GM18909 (cell line): ENCODE measurements around the gene MRGPRG.

Source experiments
- ATAC-seq: cut with Tn5 transposase; IDR thresholded peaks from one replicate; pipeline ENCODE4 v1.9.1; 2021; ENCODE audit warnings: mild to moderate bottlenecking; ENCODE audit not compliant: unreplicated experiment, poor library complexity

Gene MRGPRG

DNA sequence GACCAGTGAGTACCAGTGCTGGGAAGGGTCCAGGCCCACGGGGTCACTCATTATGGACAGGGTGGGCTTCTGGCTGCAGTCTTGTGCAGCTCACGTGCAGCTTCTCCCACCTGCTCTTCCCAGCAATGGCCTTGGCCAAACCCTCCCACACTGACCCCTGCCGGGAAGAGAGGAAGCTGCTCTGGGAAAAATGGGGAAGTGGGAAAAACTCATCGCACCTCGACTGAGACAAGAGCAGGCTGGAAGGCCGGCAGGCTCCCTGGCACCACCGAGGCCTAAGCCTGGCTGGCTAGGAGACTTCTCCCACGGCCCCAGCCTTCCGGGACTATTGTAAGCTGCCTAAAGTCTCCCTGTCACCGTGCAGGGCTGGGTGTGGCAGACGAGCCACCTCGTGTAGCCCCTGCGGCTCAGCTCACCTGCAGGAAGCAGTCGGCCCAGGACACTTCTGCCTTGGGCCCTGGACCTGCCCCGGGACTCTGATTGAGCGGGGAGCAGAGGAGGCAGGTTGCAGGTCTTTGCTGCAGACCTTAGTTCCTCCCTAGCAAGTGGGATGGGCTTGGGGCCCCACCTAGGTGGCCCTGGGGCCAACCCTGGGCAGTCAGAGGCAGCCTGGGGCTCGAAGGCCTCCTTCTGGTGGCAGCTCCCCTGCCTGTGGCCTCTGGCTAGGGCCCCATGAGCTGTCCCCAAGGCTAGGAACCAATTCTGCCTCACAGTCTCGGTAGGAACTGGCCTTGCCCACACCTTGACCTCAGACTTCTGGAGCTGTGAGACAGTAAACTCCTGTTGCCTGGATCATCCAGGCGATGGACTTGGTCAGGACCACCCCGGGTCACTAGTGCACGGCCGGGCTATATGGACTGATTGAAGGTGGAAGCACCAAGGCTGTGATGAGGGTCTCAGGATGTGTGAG lies 23.1 kb downstream of the MRGPRG start:
- ATAC-seq, result no peak

DNA sequence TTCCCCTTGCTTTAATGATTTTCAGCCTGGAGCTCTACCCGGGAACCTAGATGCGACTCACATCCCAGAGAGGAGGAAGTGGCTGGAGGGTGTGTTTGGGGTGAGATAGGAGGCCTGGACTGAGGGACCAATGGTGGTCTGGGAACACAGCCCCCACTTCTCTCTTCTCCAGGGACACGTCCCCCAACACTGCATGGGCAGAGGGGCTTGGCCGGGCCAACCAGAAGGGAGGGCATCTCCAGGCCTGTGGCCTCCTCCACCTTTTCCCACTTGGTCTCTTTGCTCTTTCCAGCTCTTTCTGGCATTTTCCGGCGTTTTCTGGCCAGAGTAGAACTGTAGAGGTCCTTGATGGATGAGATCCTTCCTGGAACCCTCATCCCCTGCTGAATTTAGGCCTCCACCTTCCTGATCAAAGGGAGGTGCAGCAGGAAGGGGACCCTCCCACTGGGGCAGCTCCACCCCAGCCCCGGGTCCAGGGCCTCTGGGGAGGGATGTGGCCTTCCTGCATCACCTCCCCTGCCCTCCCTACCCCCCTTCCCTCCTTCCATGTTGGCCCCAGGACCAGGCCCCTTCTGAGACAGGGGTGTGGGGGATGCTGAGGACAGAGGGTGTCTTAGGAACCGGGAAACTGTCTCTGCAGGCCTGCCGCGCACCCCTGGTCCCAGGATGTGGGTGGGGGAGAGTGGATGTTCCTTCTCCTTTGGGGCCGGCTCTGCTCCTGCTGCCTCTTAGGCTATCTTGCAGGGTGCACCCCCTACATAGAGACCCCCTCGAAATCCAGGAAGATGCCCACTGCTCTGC lies 24.4 kb downstream of the MRGPRG start:
- no peak for ATAC-seq

DNA sequence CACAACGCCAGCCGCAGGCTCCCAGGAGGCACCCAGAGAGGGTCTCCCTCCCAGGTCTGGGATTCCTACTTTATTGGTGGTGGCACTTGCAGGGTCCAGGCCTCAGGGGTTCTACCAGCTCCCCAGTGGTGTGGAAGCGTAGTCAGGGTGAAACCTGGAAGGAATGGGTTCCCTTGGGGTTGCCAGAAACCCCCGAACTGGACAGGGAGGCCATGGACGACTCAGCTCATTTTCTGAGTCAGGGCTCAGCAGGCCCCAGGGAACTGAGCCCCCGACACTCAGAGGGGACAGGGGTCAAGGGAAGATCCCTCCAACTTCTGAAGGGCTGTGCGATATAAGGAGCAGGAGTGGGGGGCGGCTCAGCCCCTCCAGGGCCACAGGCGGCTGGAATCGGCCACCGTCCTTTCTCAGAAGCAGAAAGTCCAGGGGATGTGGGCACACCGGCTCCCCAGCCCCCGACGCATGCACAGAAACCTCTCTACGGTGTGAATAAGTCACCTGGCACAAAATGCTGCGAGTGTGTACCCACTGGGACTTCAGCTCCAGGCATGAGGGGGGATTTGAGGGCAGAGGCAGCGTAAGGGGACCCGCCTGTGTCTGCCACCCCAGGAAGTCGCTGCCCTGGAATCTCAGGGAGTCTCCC lies 25.1 kb downstream of the MRGPRG start:
- no peak for ATAC-seq

DNA sequence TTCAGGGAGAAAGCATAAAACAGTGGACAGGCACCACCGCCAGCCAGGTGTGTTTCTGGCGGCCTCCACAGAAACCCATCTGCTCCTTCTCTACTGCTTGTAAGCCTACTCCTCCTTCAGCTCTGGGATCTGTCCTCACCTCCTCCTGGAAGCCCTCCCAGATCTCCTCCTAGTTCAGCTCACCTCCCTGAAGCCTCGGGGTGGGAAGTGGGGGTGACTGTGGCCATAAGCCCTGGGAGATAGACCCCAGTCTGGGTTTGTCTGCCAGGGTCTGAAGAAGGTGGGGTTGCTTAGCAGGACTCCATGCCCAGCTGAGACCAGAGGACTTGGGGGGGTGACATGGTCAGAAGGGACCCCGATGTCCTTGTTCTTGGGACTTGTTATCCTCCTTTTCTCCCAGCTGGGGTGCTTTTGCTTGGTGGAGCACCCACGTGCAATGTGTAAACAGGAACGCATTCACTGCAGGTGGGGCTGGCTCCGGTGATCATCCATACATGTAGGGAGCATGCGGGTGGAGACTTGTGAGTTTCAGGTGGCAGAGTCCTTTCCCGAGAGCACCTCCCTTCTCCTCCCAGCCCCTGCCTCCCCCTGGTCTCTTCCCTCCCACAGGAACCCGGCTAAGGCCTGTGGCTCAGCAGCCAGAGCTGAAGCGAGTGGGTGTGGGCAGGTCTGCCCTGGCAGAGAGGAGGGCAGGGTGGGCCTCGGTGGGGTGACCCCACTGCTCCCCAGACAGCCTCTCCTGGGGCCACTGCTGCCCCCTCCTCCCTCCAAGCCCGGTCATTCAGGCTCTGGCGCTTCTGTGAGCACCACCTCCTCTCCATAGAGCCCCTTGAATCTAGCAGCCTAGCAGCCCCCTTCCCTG lies 25.9 kb downstream of the MRGPRG start:
- ATAC-seq, result no peak

DNA sequence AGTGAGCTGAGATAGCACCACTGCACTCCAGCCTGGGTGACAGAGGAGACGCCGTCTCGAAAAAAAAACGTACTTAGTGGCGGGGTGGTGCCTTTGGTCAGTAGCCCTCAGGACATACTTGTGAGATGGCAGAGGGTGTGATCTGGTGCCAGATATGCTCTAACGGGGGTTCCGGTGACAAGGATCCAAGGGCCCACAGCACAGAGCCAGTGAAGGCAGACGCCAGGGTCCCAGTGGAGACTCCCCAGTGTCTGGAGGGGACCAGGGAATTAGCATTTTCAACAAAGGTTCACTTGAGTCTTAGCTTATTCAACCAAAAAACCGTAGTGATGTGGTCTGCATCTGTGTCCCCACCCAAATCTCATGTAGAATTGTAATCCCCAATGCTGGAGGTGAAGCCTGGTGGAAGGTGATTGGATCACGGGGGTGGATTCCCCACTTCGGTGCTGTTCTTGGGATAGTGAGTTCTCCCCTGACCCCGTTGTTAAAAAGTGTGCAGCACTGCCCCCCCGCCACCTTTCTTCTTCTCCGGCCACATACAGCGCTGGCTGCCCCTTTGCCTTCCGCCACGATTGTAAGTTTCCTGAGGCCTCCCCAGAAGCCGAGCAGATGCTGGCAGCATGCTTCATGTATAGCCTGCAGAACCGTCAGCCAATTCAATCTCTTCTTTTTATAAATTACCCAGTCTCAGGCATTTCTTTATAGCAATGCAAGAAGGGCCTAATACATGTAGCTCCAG lies 26.9 kb downstream of the MRGPRG start:
- ATAC-seq, result no peak

DNA sequence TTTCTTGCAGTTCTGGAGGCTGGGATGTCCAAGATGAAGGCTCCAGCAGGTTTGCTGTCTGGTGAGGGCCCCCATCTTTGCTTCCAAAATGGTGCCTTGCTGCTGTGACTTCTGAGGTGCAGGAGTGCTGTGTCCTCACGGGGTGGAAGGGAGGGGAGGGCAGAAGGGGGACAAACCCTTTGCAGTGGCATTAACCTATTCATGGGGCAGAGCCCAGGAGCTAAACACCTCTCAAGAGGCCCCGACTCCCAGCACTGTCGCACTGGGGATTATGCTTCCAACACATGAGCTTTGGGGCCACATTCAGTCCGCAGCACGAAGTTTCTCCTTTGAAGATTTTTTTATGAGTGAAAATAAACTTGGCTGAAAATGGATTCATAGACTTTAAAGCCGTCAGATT lies 28.0 kb downstream of the MRGPRG start:
- ATAC-seq, result no peak

DNA sequence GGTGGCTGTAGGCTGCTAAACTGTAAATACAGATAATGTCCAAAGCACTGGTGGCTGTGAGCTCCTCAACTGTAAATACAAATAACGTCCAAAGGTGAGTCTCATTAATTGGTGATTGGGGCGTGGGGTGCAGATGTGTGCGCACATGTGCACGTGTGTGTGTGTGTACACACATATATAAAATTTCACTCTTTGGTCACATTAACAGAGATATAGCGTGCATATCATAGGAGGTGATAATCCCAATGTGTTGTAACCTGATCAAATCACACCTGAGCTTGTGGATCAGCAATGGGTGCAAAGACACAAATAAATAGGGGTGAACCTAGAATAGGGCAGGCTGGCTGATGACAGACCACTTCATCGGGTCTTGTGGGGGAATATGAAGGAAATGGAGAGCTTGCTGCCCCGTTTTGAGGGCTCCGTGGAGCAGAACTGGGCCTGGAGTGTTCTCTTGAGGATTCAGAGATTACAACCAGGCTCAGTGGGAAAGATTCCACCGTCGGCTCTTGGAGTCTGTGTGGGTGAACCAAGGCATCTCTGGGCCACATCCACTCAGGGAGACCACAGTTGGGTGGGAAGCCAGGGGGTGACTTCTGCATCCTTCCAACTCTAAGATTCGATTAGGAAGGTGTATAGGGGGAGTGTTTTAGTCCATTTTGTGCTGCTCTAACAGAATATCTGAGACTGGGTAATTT lies 28.6 kb downstream of the MRGPRG start:
- no peak for ATAC-seq

DNA sequence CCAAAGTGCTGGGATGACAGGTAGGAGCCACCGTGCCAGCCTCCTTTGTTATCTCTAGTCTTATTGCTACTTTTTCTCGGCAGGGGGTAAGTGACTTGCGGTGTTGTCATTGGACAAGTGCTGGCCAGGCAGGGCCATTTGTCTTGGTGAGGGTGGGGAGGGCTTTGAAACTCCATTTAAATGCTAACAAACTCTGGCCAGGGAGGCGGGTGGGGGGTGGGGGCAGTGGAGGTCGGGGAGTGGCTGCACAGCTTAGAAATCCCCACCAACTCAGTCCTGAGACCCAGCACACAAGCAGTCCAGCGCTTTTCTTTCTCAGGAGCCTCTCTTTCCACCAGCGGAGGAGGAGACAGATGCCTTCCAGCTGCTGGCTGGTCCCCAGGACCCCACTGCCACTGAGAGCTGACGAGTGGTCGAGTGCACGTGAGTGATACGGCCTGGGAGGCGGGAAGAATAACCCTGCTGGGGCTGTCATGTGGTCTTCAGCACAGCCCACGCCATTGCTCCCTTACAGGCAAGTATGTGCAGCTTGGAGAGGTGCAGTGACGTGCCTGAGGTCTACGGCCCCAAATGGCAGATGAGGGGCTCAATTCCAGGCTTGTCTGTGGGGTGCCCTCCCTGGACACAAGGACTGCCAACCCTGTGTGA lies 29.3 kb downstream of the MRGPRG start:
- ATAC-seq, result no peak

DNA sequence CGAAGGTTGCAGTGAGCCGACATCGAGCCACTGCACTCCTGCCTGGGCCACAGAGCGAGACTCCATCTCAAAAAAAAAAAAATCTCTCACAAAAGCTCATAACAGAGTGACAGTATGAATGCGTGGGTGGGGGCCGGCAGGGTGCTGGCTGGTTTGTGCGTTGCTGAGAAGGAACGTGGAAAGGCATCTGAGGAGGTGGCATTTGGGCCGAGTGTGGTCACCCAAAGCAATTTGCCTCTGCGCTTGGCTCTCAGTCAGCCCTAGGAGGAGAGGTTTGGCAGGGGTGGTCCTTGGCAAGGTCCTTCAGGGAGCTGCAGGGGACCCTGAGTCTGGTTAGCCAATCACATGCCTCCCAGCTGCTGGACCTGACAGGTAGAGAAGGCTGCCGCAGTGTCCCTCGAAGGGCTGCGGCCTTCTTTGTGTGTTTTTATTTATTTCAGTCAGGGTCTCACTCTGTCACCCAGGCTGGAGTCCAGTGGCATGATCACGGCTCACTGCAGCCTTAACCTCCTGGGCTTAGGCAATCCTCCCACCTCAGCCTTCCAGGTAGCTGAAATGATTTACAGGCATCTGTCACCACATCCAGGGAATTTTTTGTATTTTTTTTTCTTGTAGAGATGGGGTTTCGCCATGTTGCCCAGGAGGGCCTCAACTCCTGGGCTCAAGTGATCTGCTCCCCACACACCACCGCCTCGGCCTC lies 30.0 kb downstream of the MRGPRG start:
- no peak for ATAC-seq

DNA sequence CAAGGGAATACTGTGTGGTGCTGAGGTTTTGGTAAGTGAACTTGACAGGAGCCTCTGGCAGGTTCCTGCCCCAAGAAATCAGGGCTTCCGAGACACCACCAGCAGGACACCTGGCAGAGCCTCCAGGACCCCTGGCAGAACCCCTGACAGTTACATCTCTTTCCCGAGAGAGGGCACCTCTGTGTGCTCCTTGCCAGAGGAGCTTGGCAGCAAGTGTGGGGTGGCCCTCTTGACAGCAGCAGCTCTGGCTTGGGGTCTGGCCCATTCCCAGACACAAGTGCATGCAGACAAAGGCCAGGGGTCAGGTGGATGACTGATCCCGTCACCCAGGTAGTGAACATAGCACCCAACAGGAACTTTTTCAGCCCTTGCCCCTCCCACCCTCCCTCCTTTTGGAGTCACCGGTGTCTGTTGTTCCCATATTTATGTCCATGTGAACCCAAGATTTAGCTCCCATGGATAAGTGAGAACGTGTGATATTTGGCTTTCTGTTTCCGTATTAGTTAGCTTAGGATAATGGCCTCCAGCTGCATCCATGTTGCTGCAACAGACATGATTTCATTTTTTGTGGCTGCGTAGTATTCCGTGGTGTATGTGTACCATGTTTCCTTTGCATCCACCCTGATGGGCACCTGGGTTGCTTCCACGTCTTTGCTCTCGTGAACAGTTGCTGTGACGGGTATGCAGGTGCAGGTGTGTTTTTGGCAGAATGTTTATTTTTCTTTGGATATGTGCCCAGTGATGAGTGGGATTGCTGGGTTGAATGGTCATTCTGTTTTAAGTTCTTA lies 32.3 kb downstream of the MRGPRG start:
- ATAC-seq, result no peak

DNA sequence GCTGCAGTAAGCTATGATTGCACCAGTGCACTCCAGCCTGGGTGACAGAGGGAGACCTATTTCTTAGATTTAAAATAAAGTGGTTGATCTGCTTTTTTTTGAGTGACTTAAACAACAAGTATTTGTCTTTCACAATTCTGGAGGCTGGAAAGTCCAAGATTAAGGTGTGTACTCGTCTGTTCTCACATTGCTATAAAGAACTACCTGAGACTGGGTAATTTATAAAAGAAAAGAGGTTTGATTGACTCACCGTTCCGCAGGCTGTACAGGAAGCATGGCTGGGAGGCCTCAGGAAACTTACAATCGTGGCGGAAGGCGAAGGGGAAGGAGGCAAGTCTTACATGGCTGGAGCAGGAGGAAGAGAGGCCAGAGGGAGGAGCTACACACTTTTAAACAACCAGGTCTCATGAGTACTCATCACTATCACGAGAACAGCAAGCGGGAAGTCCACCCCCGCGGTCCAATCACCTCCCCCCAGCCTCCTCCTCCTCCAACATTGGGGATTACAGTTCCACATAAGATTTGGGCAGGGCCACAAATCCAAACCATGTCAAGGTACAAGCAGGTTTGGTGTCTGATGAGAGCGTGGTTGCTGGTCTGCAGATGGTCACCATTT lies 33.8 kb downstream of the MRGPRG start:
- ATAC-seq, result no peak

DNA sequence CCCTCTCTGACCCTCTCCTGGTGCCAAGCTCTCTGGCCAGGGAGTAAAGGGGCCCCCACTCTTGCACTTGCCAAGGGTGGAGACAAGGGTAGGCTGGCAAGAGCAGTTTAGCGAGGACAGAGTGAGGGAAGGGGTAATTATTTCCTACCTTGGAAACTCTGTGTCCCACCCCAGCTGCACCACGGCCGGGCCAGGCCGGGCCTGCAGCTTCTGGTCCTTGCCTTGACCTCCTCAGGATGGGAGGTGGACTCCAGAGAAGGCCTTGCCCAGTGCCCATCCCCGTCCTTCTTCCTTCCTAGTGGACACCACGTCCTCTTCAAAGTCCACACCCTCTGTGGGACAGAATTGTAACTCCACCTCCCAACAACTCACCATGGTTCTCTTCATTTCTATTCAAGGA lies 35.1 kb downstream of the MRGPRG start:
- ATAC-seq, result no peak

DNA sequence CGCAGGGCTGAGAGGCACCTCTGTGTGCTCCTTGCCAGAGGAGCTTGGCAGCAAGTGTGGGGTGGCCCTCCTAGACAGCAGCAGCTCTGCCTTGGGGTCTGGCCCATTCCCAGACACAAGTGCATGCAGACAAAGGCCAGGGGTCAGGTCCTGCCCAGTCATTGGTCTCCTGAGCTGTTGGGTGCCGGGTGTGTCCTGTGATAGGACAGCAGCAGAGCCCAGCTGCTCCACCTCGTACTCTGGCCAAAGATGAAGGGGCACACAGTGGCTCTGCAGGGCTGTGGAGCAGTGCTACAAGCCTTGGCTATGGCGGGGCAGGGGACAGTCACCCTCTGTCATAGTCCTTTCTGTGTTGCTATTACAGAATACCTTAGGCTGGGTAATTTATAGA lies 36.2 kb downstream of the MRGPRG start:
- no peak for ATAC-seq

DNA sequence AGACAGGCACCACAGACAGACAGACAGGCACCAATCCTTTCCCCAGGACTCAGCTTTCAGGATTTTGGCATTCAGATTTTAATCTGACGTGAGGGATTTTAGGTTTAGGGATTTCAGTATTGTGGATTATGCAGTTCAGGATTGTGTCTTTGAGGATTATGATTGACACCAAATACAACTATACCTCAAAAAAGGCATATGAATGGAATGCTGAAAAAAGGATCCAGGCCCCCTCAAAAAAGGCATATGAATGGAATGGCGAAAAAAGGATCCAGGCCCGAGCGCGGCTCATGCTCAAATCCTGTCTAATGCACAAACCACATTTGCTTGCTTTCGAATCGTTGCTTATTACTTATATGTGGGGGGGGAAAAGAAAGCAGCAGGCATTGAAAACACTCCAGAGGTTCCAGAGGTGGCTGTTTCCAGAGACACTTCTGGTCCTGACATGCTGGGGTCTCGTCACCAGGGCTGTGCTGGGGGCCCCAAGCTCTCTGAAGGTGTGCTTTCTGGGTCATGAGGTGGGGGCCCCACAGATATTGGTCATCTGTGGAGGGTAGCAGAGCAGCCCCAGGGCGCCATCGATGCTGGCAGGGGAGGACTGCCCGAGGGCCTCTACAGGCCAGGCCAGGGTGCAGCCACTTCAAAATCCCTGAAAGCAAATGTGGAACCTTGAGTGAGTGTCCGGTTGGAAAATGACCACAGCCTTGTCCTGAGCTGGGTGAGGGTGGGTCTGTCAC lies 36.7 kb downstream of the MRGPRG start:
- no peak for ATAC-seq

DNA sequence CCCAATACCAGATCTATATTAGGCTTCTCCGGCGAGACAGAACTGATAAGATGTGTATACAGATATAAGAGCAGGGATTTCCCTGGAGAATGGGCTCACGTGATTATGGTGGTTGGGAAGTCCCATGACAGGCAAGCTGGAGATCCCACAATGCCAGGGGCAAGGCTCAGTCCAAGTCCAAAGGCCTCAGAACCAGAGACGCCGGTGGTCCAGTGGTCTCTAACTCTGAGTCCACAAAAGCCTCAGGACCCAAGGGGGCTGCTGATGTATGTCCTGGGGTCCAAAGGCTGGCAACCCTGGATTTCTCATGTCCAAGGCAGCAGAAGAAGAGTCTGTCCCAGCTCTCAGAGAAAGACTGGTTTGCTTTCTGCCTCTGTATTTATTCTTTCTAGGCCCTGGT lies 37.7 kb downstream of the MRGPRG start:
- ATAC-seq, result no peak

DNA sequence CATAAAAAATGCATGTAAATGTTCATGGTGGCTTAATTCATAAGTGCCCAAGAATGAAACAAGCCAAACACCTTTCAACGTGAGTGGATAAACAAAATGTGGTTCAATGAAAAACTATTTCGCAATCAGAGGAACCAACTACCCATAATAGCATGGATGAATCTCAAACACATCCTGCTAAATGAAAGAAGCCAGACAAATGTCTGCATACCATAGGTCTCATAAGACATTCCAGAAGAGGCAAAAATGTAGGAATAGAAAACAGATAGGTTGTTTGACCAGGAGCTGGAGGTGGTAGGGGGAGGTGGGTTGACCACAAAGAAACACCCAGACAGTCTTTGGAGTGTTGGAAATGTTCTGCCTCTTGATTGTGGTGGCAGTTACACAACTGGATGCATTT lies 40.3 kb downstream of the MRGPRG start:
- no peak for ATAC-seq
